AG09309 (cell line): ENCODE data around the gene USP1.

ENCODE experiments used
- DNase-seq: peaks from one replicate; pipeline ENCODE4 v3.0.0-alpha.2; 2010; ENCODE audit warnings: low read depth
- H3K4me3 ChIP-seq: 2 replicates; pipeline ENCODE4 v1.5.1; 2011; ENCODE audit warnings: mild to moderate bottlenecking, low read depth, low read length, moderate library complexity; ENCODE audit not compliant: control insufficient read depth
- CTCF ChIP-seq: IDR thresholded peaks from 2 replicates; pipeline ENCODE4 v1.5.1; 2011; ENCODE audit warnings: mild to moderate bottlenecking, low read depth, low read length, inconsistent platforms; ENCODE audit not compliant: insufficient read depth, control insufficient read depth; ENCODE audit errors: missing control alignments

Gene USP1

GRCh38 chr1:62424411-62424810 is 12.4 kb upstream of the USP1 start:
- DNase-seq = no peak
- TF ChIP-seq CTCF = no peak
- H3K4me3 ChIP-seq = no peak overlapping the region

DNA sequence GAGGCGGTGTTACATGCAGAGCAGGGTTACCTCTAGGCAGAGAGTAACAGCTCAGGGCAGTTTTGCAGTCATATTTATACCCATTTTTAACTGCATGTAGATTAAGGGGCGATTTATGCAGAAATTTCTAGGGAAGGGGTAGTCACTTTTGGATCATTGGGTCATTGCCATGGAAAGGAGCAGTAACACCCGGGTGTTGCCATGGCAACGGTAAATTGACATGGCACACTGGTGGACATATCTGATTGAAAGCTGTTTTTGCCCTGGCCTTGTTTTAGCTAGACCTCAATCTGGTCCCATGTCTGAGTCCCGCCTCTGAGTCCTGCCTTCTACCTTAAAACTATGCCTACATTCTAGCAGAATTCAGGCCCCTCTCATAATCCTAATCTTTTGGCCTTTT is 11.8 kb upstream of the USP1 start:
- no peak for TF ChIP-seq CTCF
- H3K4me3 ChIP-seq = no peak overlapping the region
- no peak for DNase-seq

DNA sequence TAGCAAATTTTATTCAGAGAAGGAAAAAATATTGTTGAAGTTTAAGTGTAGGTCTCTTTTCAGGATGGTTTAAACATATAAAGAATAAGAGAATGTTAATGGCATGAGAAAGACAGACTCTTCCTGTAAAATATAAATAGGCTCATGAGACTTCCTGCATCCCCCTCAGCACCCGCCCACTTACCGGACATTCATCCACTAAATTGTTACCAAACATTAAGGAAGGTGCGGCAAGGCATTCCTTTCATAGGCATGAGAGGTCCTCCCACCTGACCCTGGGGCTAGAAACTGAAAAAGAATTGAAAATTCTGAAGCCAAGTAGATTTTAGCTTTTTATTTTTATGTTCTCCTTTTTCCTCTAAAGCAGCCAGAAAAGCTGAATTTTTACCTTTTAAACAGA is 10.6 kb upstream of the USP1 start:
- no peak overlapping the region for H3K4me3 ChIP-seq
- TF ChIP-seq CTCF = no peak
- no peak for DNase-seq

- no peak overlapping the region for H3K4me3 ChIP-seq
- no peak for DNase-seq
- no peak for TF ChIP-seq CTCF
Measured at GRCh38 chr1:62426794-62427193, 10.1 kb upstream of the USP1 start.

GRCh38 chr1:62428351-62428750 is 8.5 kb upstream of the USP1 start:
- no peak for DNase-seq
- no peak for TF ChIP-seq CTCF
- no peak overlapping the region for H3K4me3 ChIP-seq

DNA sequence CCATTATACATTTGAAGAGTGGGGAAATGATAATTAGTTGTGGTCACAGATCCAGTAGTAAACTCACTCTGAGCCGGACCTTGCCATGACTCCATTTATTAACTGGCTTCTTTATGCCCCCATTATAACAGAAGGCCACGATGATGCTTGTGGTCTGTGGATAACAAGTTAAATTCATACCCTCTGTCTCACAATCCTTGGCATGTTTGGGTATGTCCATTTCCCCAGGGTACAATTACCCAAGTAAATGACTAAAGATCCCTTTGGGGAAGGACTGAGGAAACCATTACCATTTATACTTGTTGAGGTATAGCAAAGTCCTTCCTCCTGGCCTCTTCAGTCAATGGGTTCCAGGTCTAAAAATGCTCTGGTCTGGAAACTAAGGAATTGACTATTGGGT is 7.3 kb upstream of the USP1 start:
- H3K4me3 ChIP-seq = no peak overlapping the region
- TF ChIP-seq CTCF = no peak
- no peak for DNase-seq
